Sigmoid colon (tissue), 7 donors: ENCODE results near the gene GTF3A. TPM values are rescaled to one million over a fixed set of nuclear protein-coding genes. Genes with fewer than 3 reads are reported as not detected.

Source experiments
- DNase-seq: peaks from one replicate; pipeline ENCODE4 v3.0.0-alpha.2; 2019
- H3K27ac ChIP-seq, 4 donors: fragments of 200-600 bp; sonication (generic); one replicate each; pipeline ENCODE4 v1.5.1; 2016 to 2019; ENCODE audit warnings: mild to moderate bottlenecking in 1 of 4
- H3K27me3 ChIP-seq, 3 donors: fragments of 200-600 bp; sonication (generic); one replicate each; pipeline ENCODE4 v1.5.1; 2019; ENCODE audit warnings: mild to moderate bottlenecking in 1 of 3
- H3K36me3 ChIP-seq, 4 donors: fragments of 200-600 bp; sonication (generic); one replicate each; pipeline ENCODE4 v1.5.1; 2016 to 2019
- H3K4me1 ChIP-seq, 4 donors: fragments of 200-600 bp; sonication (generic); one replicate each; pipeline ENCODE4 v1.5.1; 2017 to 2019
- H3K4me3 ChIP-seq, 4 donors: fragments of 200-600 bp; sonication (generic); one replicate each; pipeline ENCODE4 v1.5.1; 2017 to 2019; ENCODE audit warnings: mild to moderate bottlenecking in 2 of 4, moderate library complexity in 1 of 4
- H3K9me3 ChIP-seq, 4 donors: fragments of 200-600 bp in 3 of 4; sonication (generic) in 3 of 4; one replicate each; pipeline versions ENCODE4 v1.5.1 to v1.6.1; 2013 to 2019
- CTCF ChIP-seq, 4 experiments: fragments of 450-650 bp in 3 of 4; fragments of 200-600 bp in 1 of 4; IDR thresholded peaks; one replicate each; pipeline ENCODE4 v1.5.1; 2016 to 2019; ENCODE audit warnings: antibody characterized with exemption in 4 of 4, mild to moderate bottlenecking in 3 of 4, moderate library complexity in 2 of 4
- EP300 ChIP-seq, 4 donors: sonication (generic); formaldehyde crosslinking; IDR thresholded peaks; one replicate each; pipeline ENCODE4 v1.6.1; 2017; ENCODE audit warnings: antibody characterized with exemption in 4 of 4
- POLR2A ChIP-seq, 2 donors: fragments of 450-650 bp; IDR thresholded peaks; one replicate each; pipeline ENCODE4 v1.6.1; 2016; ENCODE audit warnings: antibody characterized with exemption in 2 of 2, mild to moderate bottlenecking in 2 of 2, moderate library complexity in 2 of 2
- POLR2AphosphoS5 ChIP-seq, 4 donors: sonication (generic); formaldehyde crosslinking; IDR thresholded peaks; one replicate each; pipeline ENCODE4 v1.6.1; 2017; ENCODE audit warnings: antibody characterized with exemption in 4 of 4
- WGBS, 2 donors: extraction: QIAGEN DNeasy Blood & Tissue Kit; methylation state at CpG; one replicate each; pipeline ENCODE4 v1.1.7; 2013; 5-methylcytosine and 5-hydroxymethylcytosine counted together
- intact Hi-C: fragments of 100-400 bp; cut with DNase I; formaldehyde crosslinking; loops from one replicate; pipeline ENCODE4 v1.15.1; 2023
- polyA plus RNA-seq, 3 donors: library from polyadenylated mRNA; stranded (reverse); fragments of 200-250 nt; gene quantifications; one replicate each; pipeline ENCODE4 v1.2.3, GENCODE V29; 2013
- total RNA-seq, 4 donors: library from RNA; depleted of rRNA; stranded (reverse); fragments of >200 nt; gene quantifications; one replicate each; pipeline ENCODE4 v1.1.0, GENCODE V29; 2016
- donor health status: healthy with polysubstance abuse.
- donor health status: Bipolar disorder and iron deficiency.
- donor health status: healthy.

The GTF3A gene
- total and polyA plus RNA-seq, 7 donors: 76.3 to 172 (median 135) TPM

- TF ChIP-seq EP300 (IDR thresholded peaks at IDR 0.05) (no peak), POLR2AphosphoS5 (IDR thresholded peaks at IDR 0.05) (no peak), CTCF (IDR thresholded peaks at IDR 0.05) (no peak), POLR2A (IDR thresholded peaks at IDR 0.05) (no peak)
- Histone ChIP-seq H3K36me3 (no peaks in the 10 kb centered on the region), H3K27ac (peak overlapping the region; percentile 8 to 80 (median 58)), H3K4me3 (no peak overlapping the region), H3K9me3 (no peaks in the 10 kb centered on the region), H3K27me3 (no peaks in the 10 kb centered on the region), H3K4me1 (peaks cover 0 to 21% (median 16%) of the 10 kb centered on the region in 4 donors)
- no peak for DNase-seq
- WGBS, 2 donors: 20 to 42% methylated on average over 3 of the region's 3 CpGs
- intact Hi-C loops: no loop called here
Measured at GRCh38 chr13:27403203-27403678, 21.2 kb upstream of the GTF3A start.

GRCh38 chr13:27403727-27404385 is 20.6 kb upstream of the GTF3A start:
- WGBS, 2 donors: 9 to 51% methylated on average over 10 of the region's 10 CpGs
- no peaks in the 10 kb centered on the region for H3K27me3 ChIP-seq
- H3K9me3 ChIP-seq: no peaks in the 10 kb centered on the region
- no peak for TF ChIP-seq EP300 (IDR thresholded peaks at IDR 0.05)
- TF ChIP-seq CTCF (IDR thresholded peaks at IDR 0.05): no peak
- no peak for TF ChIP-seq POLR2AphosphoS5 (IDR thresholded peaks at IDR 0.05)
- no peak for TF ChIP-seq POLR2A (IDR thresholded peaks at IDR 0.05)
- no peak overlapping the region for H3K4me3 ChIP-seq
- intact Hi-C loops: no loop called here
- H3K27ac ChIP-seq: peak overlapping the region; percentile 8 to 80 (median 58)
- H3K4me1 ChIP-seq: peaks cover 0 to 21% (median 16%) of the 10 kb centered on the region in 4 donors
- no peaks in the 10 kb centered on the region for H3K36me3 ChIP-seq
- no peak for DNase-seq

- Histone ChIP-seq H3K36me3 (no peaks in the 10 kb centered on the region), H3K4me3 (no peak overlapping the region), H3K4me1 (peaks cover 0 to 21% (median 16%) of the 10 kb centered on the region in 4 donors), H3K27me3 (no peaks in the 10 kb centered on the region), H3K27ac (no peak overlapping the region), H3K9me3 (no peaks in the 10 kb centered on the region)
- TF ChIP-seq POLR2A (IDR thresholded peaks at IDR 0.05): no peak
- no peak for TF ChIP-seq CTCF (IDR thresholded peaks at IDR 0.05)
- no peak for TF ChIP-seq POLR2AphosphoS5 (IDR thresholded peaks at IDR 0.05)
- no peak for TF ChIP-seq EP300 (IDR thresholded peaks at IDR 0.05)
- WGBS, 2 donors: 16 to 65% methylated on average over 17 of the region's 17 CpGs
- no peak for DNase-seq
- intact Hi-C loops: no loop called here
Measured at GRCh38 chr13:27404680-27405079, 19.7 kb upstream of the GTF3A start.

- H3K9me3 ChIP-seq: no peaks in the 10 kb centered on the region
- H3K36me3 ChIP-seq: no peaks in the 10 kb centered on the region
- H3K4me1 ChIP-seq: peaks cover 0 to 21% (median 16%) of the 10 kb centered on the region in 4 donors
- H3K4me3 ChIP-seq: no peak overlapping the region
- 76 to 87% methylated on average over 5 of the region's 5 CpGs for WGBS, 2 donors
- no peaks in the 10 kb centered on the region for H3K27me3 ChIP-seq
- TF ChIP-seq EP300 (IDR thresholded peaks at IDR 0.05): no peak
- TF ChIP-seq POLR2A (IDR thresholded peaks at IDR 0.05): no peak
- H3K27ac ChIP-seq: no peak overlapping the region
- DNase-seq: no peak
- intact Hi-C loops: no loop called here
Measured at GRCh38 chr13:27405546-27406134, 18.8 kb upstream of the GTF3A start.

- Histone ChIP-seq H3K36me3 (no peaks in the 10 kb centered on the region), H3K27me3 (no peaks in the 10 kb centered on the region), H3K27ac (no peak overlapping the region), H3K4me1 (peaks cover 0 to 21% (median 16%) of the 10 kb centered on the region in 4 donors), H3K4me3 (no peak overlapping the region), H3K9me3 (no peaks in the 10 kb centered on the region)
- 62 to 85% methylated on average over 12 of the region's 12 CpGs for WGBS, 2 donors
- intact Hi-C loops: no loop called here
- no peak for DNase-seq
- no peak for TF ChIP-seq POLR2AphosphoS5 (IDR thresholded peaks at IDR 0.05)
- no peak for TF ChIP-seq EP300 (IDR thresholded peaks at IDR 0.05)
- peak in 2 of 4 experiments; percentile 31 to 49 for TF ChIP-seq CTCF (IDR thresholded peaks at IDR 0.05)
Measured at GRCh38 chr13:27406178-27406939, 18.1 kb upstream of the GTF3A start.
